ENCODE results near the gene TIMP2. TPM values are rescaled to one million over a fixed set of nuclear protein-coding genes. Genes with fewer than 3 reads are reported as not detected.

The TIMP2 gene
- total and polyA plus RNA-seq, 2 of the 13 experiments (the other 11 are each of a cell fraction or from before 2014, with no cell fraction given) = 3.8 to 8.5 TPM

- peak in 1 of 2 experiments; percentile 27; a peak in 1 of 4 replicates for TF ChIP-seq REST (IDR thresholded peaks at IDR 0.05; ENCODE audit: borderline replicate concordance in 1 of 2, low read depth in 1 of 2, low read length in 2 of 2)
- peak; percentile 97 for TF ChIP-seq MXD1 (CRISPR knock-in tag; IDR thresholded peaks at IDR 0.05)
- TF ChIP-seq, protein P1, sequence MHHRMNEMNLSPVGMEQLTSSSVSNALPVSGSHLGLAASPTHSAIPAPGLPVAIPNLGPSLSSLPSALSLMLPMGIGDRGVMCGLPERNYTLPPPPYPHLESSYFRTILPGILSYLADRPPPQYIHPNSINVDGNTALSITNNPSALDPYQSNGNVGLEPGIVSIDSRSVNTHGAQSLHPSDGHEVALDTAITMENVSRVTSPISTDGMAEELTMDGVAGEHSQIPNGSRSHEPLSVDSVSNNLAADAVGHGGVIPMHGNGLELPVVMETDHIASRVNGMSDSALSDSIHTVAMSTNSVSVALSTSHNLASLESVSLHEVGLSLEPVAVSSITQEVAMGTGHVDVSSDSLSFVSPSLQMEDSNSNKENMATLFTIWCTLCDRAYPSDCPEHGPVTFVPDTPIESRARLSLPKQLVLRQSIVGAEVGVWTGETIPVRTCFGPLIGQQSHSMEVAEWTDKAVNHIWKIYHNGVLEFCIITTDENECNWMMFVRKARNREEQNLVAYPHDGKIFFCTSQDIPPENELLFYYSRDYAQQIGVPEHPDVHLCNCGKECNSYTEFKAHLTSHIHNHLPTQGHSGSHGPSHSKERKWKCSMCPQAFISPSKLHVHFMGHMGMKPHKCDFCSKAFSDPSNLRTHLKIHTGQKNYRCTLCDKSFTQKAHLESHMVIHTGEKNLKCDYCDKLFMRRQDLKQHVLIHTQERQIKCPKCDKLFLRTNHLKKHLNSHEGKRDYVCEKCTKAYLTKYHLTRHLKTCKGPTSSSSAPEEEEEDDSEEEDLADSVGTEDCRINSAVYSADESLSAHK (CRISPR knock-in tag; IDR thresholded peaks at IDR 0.05; ENCODE audit: borderline replicate concordance) = no peak; the same call in 1 of the 2 replicates
- TF ChIP-seq ATF7 (IDR thresholded peaks at IDR 0.05) = peak; percentile 95
- peak; percentile 99 for TF ChIP-seq ATF7 (CRISPR knock-in tag; IDR thresholded peaks at IDR 0.05)
- no peak; the same call in 1 of the 2 replicates for TF ChIP-seq RNF219 (CRISPR knock-in tag; IDR thresholded peaks at IDR 0.05)
- no peak for TF ChIP-seq ZNF282 (IDR thresholded peaks at IDR 0.05; ENCODE audit: partially characterized antibody)
- peak; percentile 8; the same call in 1 of the 2 replicates for TF ChIP-seq ZNF441 (CRISPR knock-in tag; IDR thresholded peaks at IDR 0.05; ENCODE audit: borderline replicate concordance)
- no peak for TF ChIP-seq CEBPZ (IDR thresholded peaks at IDR 0.05; ENCODE audit: low read length)
- TF ChIP-seq NR1H2 (CRISPR knock-in tag; IDR thresholded peaks at IDR 0.05; ENCODE audit: borderline replicate concordance, low read depth) = no peak; the same call in 1 of the 2 replicates
- TF ChIP-seq ZBTB34 (CRISPR knock-in tag; IDR thresholded peaks at IDR 0.05) = peak; percentile 92
- peak; percentile 93; the same call in 1 of the 2 replicates for TF ChIP-seq KLF15 (CRISPR knock-in tag; IDR thresholded peaks at IDR 0.05; ENCODE audit: borderline replicate concordance)
- TF ChIP-seq ZNF24 (IDR thresholded peaks at IDR 0.05) = no peak
Measured at GRCh38 chr17:78840780-78841611, 84.2 kb downstream of the TIMP2 start, which contains the start of gene USP36 (continued).
